ENCODE results near the gene WDR4.

Gene WDR4

GRCh38 chr21:42799948-42800347 is 79.4 kb downstream of the WDR4 start:
- TF ChIP-seq CTCF (IDR thresholded peaks at IDR 0.05; ENCODE audit: low read depth, low read length): no peak
- no peak for DNase-seq

DNA sequence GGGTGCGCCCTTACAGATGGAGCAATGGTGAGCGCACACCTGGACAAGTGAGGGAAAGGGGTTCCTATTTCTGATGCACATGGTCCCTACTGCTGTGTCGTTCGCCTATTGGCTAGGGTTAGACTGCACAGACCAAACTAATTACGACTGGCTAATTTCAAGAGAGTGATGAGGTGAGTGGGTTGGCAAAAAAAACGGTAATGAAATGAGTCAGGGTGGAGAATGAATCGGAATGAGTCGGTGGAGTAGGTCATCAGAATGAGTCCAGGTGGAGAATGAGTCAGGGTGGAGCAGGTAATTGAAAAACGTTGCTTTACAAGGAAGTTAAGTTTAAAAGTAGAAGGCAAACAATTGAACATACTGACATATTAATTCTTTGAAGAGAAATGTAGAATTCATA is 79.8 kb downstream of the WDR4 start:
- Histone ChIP-seq H3K27me3 (ENCODE audit: insufficient read depth, low read depth, severe bottlenecking) (no peaks in the 10 kb centered on the region), H3K27ac (no peak overlapping the region), H3K36me3 (no peaks in the 10 kb centered on the region), H3K4me3 (ENCODE audit: low read depth, low read length) (no peak overlapping the region), H3K9me3 (ENCODE audit: severe bottlenecking) (no peaks in the 10 kb centered on the region)
- no peak for DNase-seq
- TF ChIP-seq CTCF (IDR thresholded peaks at IDR 0.05; ENCODE audit: low read depth, low read length): no peak

More at GRCh38 chr21:42799948-42800347, 79.4 kb downstream of the WDR4 start:
- Histone ChIP-seq H3K9me3 (ENCODE audit: severe bottlenecking) (no peaks in the 10 kb centered on the region), H3K4me3 (ENCODE audit: low read depth, low read length) (no peak overlapping the region), H3K36me3 (no peaks in the 10 kb centered on the region), H3K27me3 (ENCODE audit: insufficient read depth, low read depth, severe bottlenecking) (no peaks in the 10 kb centered on the region), H3K27ac (no peak overlapping the region)

All from WERI-Rb-1 (cell line).